Neural cell (in vitro differentiated cells): ENCODE measurements around the gene IMMP2L. TPM values are rescaled to one million over a fixed set of nuclear protein-coding genes. Genes with fewer than 3 reads are reported as not detected.
"Not testable (repeated sequence)": the region's sequence is repeated elsewhere in the genome, so short reads cannot be mapped to it uniquely, and the experiment has no call there.

Source experiments
- H2AFZ ChIP-seq: fragments of 200-600, 300-800 bp; sonication (generic), shearing (Covaris generic); 2 replicates; pipeline ENCODE4 v1.6.0; 2014; ENCODE audit warnings: low read depth, mild to moderate bottlenecking, antibody characterized with exemption, low read length, moderate library complexity
- H3F3A ChIP-seq: fragments of 200-600 bp; shearing (Covaris generic); 2 replicates; pipeline ENCODE4 v1.6.1; 2016; ENCODE audit warnings: mild to moderate bottlenecking, moderate library complexity, mixed read lengths, antibody characterized with exemption, low read length; ENCODE audit not compliant: insufficient read depth, poor library complexity, severe bottlenecking
- H3K27ac ChIP-seq: fragments of 200-600, 300-800 bp; sonication (generic), shearing (Covaris generic); 2 replicates; pipeline ENCODE4 v1.5.1; 2014; ENCODE audit warnings: mild to moderate bottlenecking, low read length, moderate library complexity
- H3K27me3 ChIP-seq: fragments of 300-800, 200-600 bp; sonication (generic), shearing (Covaris generic); 2 replicates; pipeline ENCODE4 v1.6.0; 2014; ENCODE audit warnings: mild to moderate bottlenecking, low read depth, low read length, moderate library complexity; ENCODE audit not compliant: insufficient read depth
- H3K36me3 ChIP-seq: fragments of 300-800, 200-600 bp; sonication (generic), shearing (Covaris generic); 2 replicates; pipeline ENCODE4 v1.5.1; 2014; ENCODE audit warnings: mild to moderate bottlenecking, antibody characterized with exemption, low read length, moderate library complexity; ENCODE audit not compliant: insufficient read depth
- H3K4me2 ChIP-seq: fragments of 300-800, 200-600 bp; sonication (generic), shearing (Covaris generic); 2 replicates; pipeline ENCODE4 v1.6.0; 2014; ENCODE audit warnings: mild to moderate bottlenecking, low read length
- H3K4me3 ChIP-seq: fragments of 300-800, 200-600 bp; sonication (generic), shearing (Covaris generic); 2 replicates; pipeline ENCODE4 v1.5.1; 2014; ENCODE audit warnings: mild to moderate bottlenecking, low read length, moderate library complexity
- H3K79me2 ChIP-seq: fragments of 200-600 bp; shearing (Covaris generic); replicated peaks from 2 replicates; pipeline ENCODE4 v1.6.0; 2014; ENCODE audit warnings: mild to moderate bottlenecking, low read length, moderate library complexity; ENCODE audit not compliant: insufficient read depth
- H3K9ac ChIP-seq: fragments of 300-800, 200-600 bp; sonication (generic), shearing (Covaris generic); 2 replicates; pipeline ENCODE4 v1.6.1; 2016; ENCODE audit warnings: mild to moderate bottlenecking, low read length, mixed read lengths
- H3K9me2 ChIP-seq: fragments of 200-600 bp; shearing (Covaris generic); 2 replicates; pipeline ENCODE4 v1.6.1; 2016; ENCODE audit warnings: mild to moderate bottlenecking, low read length, mixed read lengths; ENCODE audit not compliant: insufficient read depth
- H3K9me3 ChIP-seq: fragments of 200-600, 300-800 bp; sonication (generic), shearing (Covaris generic); 2 replicates; pipeline ENCODE4 v1.6.1; 2016; ENCODE audit warnings: mild to moderate bottlenecking, mixed run types, low read length, moderate library complexity, mixed read lengths
- H4K20me1 ChIP-seq: fragments of 200-600 bp; shearing (Covaris generic); 2 replicates; pipeline ENCODE4 v1.6.1; 2016; ENCODE audit warnings: mild to moderate bottlenecking, mixed run types; ENCODE audit not compliant: insufficient read depth
- EP300 ChIP-seq: fragments of 450-650 bp; conservative IDR thresholded peaks from 2 replicates; pipeline ENCODE4 v1.6.1; 2014; ENCODE audit warnings: antibody characterized with exemption, mild to moderate bottlenecking, moderate library complexity; ENCODE audit not compliant: poor library complexity, severe bottlenecking
- EZH2 ChIP-seq: fragments of 200-600, 300-800 bp; shearing (Covaris generic), sonication (generic); IDR thresholded peaks from 2 replicates; pipeline ENCODE4 v1.6.1; 2014; ENCODE audit warnings: antibody characterized with exemption, low read length, borderline replicate concordance, mild to moderate bottlenecking; ENCODE audit not compliant: insufficient read depth, poor library complexity, severe bottlenecking
- MXI1 ChIP-seq: fragments of 450-650 bp; conservative IDR thresholded peaks from 2 replicates; pipeline ENCODE4 v1.6.1; 2014; ENCODE audit warnings: antibody characterized with exemption, mild to moderate bottlenecking; ENCODE audit not compliant: poor library complexity, severe bottlenecking
- POLR2AphosphoS5 ChIP-seq: IDR thresholded peaks from 2 replicates; pipeline ENCODE4 v1.6.1; 2012
- RAD21 ChIP-seq: fragments of 450-650 bp; conservative IDR thresholded peaks from 2 replicates; pipeline ENCODE4 v1.6.1; 2014; ENCODE audit warnings: antibody characterized with exemption, mild to moderate bottlenecking, moderate library complexity
- SMC3 ChIP-seq: fragments of 450-650 bp; conservative IDR thresholded peaks from 2 replicates; pipeline ENCODE4 v1.6.1; 2014; ENCODE audit warnings: antibody characterized with exemption, mild to moderate bottlenecking, moderate library complexity; ENCODE audit not compliant: poor library complexity
- TAF1 ChIP-seq: IDR thresholded peaks from 2 replicates; pipeline ENCODE4 v1.6.1; 2012; ENCODE audit warnings: low read depth
- polyA minus RNA-seq: library from RNA; depleted of rRNA, polyadenylated mRNA; stranded (reverse); fragments of >200 nt; gene quantifications from 2 replicates; pipeline ENCODE4 v1.2.3, GENCODE V29; 2014
- polyA plus RNA-seq: library from polyadenylated mRNA; depleted of rRNA; stranded (reverse); fragments of >200 nt; gene quantifications from 2 replicates; pipeline ENCODE4 v1.2.3, GENCODE V29; 2014
- TF ChIP-seq, protein P1 (sequence below): fragments of 450-650 bp; IDR thresholded peaks from 2 replicates; pipeline ENCODE4 v1.5.1; 2014; ENCODE audit warnings: antibody characterized with exemption, mild to moderate bottlenecking, moderate library complexity; ENCODE audit not compliant: poor library complexity, severe bottlenecking
- TF ChIP-seq, protein P2 (sequence below): IDR thresholded peaks from 2 replicates; pipeline ENCODE4 v1.6.1; 2012; ENCODE audit warnings: borderline replicate concordance

The IMMP2L gene
- polyA plus RNA-seq (7.6 and 9.7 TPM in 2 replicates), polyA minus RNA-seq (8.8 and 10.0 TPM in 2 replicates)

DNA sequence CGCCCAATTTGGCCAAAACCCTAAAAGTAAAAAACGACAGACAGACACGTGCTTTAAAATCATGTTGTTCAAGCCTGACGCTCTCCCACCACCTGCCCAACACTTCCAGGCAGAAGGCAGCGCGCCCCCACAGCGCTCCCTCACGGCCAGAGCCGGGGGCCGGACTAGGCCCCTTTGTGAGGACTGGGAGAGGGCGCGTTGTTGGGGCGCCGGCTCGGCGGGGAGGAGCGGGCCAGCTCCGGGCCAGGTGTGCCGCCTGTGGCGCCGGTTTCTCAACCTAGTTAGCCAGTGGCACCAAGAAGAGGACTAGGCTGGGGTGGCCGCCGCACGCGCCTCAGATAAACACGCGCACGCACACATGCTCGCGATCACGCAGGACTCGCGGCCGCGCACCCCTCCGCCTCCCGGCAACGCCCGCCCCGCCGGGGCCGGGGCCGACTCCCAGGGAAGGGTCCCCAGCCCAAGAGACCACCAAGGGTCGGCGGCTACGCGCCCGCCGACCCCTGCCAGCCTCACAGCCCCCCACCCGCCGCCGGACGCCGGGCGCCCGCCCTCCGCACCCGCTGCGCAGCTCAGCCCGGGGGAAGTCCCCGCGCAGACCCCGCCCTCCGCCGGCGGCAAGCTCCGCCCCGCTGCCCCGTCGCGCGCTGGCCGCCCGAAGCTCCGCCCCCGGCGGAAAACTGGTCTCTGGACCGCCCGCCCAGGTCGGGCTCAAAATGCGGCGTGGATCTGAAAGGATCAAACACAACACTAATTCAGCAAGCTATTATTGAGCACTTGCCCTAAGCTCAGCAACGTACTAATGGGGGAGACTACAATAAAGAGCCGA, at the start of gene IMMP2L:
TSS of gene IMMP2L (minus strand) at position 589 of the 829 bp plus-strand sequence.
- H3K4me2 ChIP-seq, result peak within 1 kb of the TSS; percentile 56
- peak; percentile 25 for TF ChIP-seq POLR2AphosphoS5
- TF ChIP-seq, protein P1, sequence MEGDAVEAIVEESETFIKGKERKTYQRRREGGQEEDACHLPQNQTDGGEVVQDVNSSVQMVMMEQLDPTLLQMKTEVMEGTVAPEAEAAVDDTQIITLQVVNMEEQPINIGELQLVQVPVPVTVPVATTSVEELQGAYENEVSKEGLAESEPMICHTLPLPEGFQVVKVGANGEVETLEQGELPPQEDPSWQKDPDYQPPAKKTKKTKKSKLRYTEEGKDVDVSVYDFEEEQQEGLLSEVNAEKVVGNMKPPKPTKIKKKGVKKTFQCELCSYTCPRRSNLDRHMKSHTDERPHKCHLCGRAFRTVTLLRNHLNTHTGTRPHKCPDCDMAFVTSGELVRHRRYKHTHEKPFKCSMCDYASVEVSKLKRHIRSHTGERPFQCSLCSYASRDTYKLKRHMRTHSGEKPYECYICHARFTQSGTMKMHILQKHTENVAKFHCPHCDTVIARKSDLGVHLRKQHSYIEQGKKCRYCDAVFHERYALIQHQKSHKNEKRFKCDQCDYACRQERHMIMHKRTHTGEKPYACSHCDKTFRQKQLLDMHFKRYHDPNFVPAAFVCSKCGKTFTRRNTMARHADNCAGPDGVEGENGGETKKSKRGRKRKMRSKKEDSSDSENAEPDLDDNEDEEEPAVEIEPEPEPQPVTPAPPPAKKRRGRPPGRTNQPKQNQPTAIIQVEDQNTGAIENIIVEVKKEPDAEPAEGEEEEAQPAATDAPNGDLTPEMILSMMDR, result peak; percentile 68
- TF ChIP-seq EP300, result no peak
- TF ChIP-seq SMC3, result peak; percentile 58
- TF ChIP-seq, protein P2, sequence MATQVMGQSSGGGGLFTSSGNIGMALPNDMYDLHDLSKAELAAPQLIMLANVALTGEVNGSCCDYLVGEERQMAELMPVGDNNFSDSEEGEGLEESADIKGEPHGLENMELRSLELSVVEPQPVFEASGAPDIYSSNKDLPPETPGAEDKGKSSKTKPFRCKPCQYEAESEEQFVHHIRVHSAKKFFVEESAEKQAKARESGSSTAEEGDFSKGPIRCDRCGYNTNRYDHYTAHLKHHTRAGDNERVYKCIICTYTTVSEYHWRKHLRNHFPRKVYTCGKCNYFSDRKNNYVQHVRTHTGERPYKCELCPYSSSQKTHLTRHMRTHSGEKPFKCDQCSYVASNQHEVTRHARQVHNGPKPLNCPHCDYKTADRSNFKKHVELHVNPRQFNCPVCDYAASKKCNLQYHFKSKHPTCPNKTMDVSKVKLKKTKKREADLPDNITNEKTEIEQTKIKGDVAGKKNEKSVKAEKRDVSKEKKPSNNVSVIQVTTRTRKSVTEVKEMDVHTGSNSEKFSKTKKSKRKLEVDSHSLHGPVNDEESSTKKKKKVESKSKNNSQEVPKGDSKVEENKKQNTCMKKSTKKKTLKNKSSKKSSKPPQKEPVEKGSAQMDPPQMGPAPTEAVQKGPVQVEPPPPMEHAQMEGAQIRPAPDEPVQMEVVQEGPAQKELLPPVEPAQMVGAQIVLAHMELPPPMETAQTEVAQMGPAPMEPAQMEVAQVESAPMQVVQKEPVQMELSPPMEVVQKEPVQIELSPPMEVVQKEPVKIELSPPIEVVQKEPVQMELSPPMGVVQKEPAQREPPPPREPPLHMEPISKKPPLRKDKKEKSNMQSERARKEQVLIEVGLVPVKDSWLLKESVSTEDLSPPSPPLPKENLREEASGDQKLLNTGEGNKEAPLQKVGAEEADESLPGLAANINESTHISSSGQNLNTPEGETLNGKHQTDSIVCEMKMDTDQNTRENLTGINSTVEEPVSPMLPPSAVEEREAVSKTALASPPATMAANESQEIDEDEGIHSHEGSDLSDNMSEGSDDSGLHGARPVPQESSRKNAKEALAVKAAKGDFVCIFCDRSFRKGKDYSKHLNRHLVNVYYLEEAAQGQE, result no peak
- no peak for TF ChIP-seq EZH2
- TF ChIP-seq MXI1, result peak; percentile 92
- TF ChIP-seq TAF1, result no peak
- peak; percentile 65 for TF ChIP-seq RAD21
- H3K4me3 ChIP-seq, result peak within 1 kb of the TSS; percentile 81
- H3K9me3 ChIP-seq, result no peaks in the 10 kb centered on the region
- no peaks in the 10 kb centered on the region for H3F3A ChIP-seq
- H3K79me2 ChIP-seq, result no peaks in the 10 kb centered on the region
- H3K9me2 ChIP-seq, result no peaks in the 10 kb centered on the region
- H3K36me3 ChIP-seq, result no peaks in the 10 kb centered on the region
- H3K27ac ChIP-seq, result no peak within 1 kb of the TSS
- no peaks in the 10 kb centered on the region for H4K20me1 ChIP-seq
- peak within 1 kb of the TSS; percentile 72 for H3K9ac ChIP-seq
- no peaks in the 10 kb centered on the region for H3K27me3 ChIP-seq
- H2AFZ ChIP-seq, result peak within 1 kb of the TSS; percentile 77

DNA sequence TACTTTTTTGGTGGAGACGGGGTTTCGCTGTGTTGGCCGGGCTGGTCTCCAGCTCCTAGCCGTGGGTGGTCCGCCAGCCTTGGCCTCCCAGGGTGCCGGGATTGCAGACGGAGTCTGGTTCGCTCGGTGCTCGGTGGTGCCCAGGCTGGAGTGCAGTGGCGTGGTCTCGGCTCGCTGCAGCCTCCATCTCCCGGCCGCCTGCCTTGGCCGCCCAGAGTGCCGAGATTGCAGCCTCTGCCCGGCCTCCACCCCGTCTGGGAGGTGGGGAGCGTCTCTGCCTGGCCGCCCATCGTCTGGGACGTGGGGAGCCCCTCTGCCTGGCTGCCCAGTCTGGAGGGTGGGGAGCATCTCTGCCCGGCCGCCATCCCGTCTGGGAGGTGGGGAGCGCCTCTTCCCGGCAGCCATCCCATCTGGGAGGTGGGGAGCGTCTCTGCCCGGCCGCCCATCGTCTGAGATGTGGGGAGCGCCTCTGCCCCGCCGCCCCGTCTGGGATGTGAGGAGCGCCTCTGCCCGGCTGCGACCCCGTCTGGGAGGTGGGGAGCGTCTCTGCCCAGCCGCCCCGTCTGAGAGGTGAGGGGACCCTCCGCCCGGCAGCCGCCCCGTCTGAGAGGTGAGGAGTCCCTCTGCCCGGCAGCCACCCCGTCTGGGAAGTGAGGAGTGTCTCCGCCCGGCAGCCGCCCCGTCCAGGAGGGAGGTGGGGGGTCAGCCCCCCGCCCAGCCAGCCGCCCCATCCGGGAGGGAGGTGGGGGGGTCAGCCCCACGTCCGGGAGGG, 47.4 kb upstream of the IMMP2L start:
- not testable (repeated sequence) for H3F3A ChIP-seq, H4K20me1 ChIP-seq, H3K4me3 ChIP-seq, H3K27ac ChIP-seq, H3K9ac ChIP-seq, H3K79me2 ChIP-seq, H3K27me3 ChIP-seq, H2AFZ ChIP-seq, H3K9me3 ChIP-seq, H3K9me2 ChIP-seq, H3K36me3 ChIP-seq, H3K4me2 ChIP-seq
